OCI-LY1 (cell line): ENCODE results near the gene LCP2.

Source experiments
- EZH2 ChIP-seq: fragments of 200-600 bp; sonication (generic), shearing (Covaris generic); IDR thresholded peaks from 2 replicates; pipeline ENCODE4 v1.8.0; 2017; ENCODE audit warnings: borderline replicate concordance, mixed run types, mild to moderate bottlenecking, antibody characterized with exemption, low read length, moderate library complexity, mixed read lengths
- TF ChIP-seq, protein P1 (sequence below): fragments of 200-600 bp; sonication (generic), shearing (Covaris generic); IDR thresholded peaks from 2 replicates; pipeline ENCODE4 v1.5.1; 2017; ENCODE audit warnings: mild to moderate bottlenecking, antibody characterized with exemption, low read length, moderate library complexity, mixed read lengths

DNA sequence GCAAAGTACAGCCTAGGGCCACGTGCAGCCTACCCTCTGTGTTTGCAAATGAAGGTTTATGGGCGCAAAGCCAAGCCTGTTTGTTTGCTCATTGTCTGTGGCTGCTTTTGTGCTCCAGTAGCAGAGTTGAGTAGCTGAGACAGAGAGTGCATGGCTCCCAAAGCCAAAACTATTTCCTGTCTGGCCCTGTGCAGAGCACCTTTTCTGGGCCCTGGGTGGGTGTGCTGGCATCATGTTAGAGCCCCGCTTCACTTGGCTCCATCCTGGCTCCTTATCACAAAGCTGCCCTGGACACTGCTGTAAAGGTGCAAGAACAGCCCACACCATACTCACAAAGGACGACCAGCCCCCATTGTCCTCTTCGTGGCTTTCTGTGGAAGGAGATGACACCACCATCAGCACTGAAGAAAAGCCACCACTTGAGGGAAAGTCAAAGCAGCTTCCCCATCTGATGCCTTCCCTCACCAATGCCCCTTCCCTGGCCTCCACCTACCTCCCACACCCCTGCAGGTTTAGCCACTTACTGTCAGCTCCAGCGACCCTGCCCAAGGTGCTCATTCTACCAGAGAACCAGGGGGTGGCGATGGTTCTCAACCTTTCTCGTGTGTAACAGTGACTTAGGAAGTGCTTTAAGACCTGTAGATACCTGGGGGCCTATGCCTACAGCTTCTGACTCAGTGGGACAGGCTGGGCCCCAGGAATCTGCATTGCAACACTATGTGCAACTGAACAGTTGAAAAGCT, 23.4 kb downstream of the LCP2 start:
- TF ChIP-seq, protein P1, sequence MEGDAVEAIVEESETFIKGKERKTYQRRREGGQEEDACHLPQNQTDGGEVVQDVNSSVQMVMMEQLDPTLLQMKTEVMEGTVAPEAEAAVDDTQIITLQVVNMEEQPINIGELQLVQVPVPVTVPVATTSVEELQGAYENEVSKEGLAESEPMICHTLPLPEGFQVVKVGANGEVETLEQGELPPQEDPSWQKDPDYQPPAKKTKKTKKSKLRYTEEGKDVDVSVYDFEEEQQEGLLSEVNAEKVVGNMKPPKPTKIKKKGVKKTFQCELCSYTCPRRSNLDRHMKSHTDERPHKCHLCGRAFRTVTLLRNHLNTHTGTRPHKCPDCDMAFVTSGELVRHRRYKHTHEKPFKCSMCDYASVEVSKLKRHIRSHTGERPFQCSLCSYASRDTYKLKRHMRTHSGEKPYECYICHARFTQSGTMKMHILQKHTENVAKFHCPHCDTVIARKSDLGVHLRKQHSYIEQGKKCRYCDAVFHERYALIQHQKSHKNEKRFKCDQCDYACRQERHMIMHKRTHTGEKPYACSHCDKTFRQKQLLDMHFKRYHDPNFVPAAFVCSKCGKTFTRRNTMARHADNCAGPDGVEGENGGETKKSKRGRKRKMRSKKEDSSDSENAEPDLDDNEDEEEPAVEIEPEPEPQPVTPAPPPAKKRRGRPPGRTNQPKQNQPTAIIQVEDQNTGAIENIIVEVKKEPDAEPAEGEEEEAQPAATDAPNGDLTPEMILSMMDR, result peak; percentile 34
- no peak for TF ChIP-seq EZH2
